Keratinocyte (primary cell): ENCODE results near the gene NOL3. TPM values are rescaled to one million over a fixed set of nuclear protein-coding genes. Genes with fewer than 3 reads are reported as not detected.

Source experiments
- DNase-seq: peaks from one replicate; pipeline ENCODE4 v3.0.0-alpha.2; 2011; ENCODE audit warnings: low read depth, missing footprints, low spot score
- FAIRE-seq: peaks from 2 replicates; lab custom pipeline; 2011; peaks lifted over from hg19 to GRCh38; lab: Jason Lieb, UNC
- H2AFZ ChIP-seq: 2 replicates; pipeline ENCODE4 v1.6.0; 2012; ENCODE audit warnings: low read length, control low read depth, inconsistent platforms; ENCODE audit not compliant: control insufficient read depth
- H3K27ac ChIP-seq: 2 replicates; pipeline ENCODE4 v1.5.1; 2011; ENCODE audit warnings: low read length; ENCODE audit not compliant: control insufficient read depth, insufficient read depth
- H3K27me3 ChIP-seq: 3 replicates; pipeline ENCODE4 v1.6.0; 2011; ENCODE audit warnings: low read length; ENCODE audit not compliant: control insufficient read depth, insufficient read depth; ENCODE audit errors: extremely low read depth
- H3K36me3 ChIP-seq, 2 experiments: 2 replicates in 1 of 2; 3 replicates in 1 of 2; pipeline ENCODE4 v1.5.1; 2011; ENCODE audit warnings: low read length in 2 of 2, mild to moderate bottlenecking in 1 of 2; ENCODE audit not compliant: control insufficient read depth in 2 of 2, insufficient read depth in 2 of 2; ENCODE audit errors: extremely low read depth in 1 of 2
- H3K4me1 ChIP-seq: 3 replicates; pipeline ENCODE4 v1.5.1; 2011; ENCODE audit warnings: low read length; ENCODE audit not compliant: control insufficient read depth, insufficient read depth; ENCODE audit errors: extremely low read depth
- H3K4me2 ChIP-seq: 3 replicates; pipeline ENCODE4 v1.6.0; 2011; ENCODE audit warnings: low read depth, low read length; ENCODE audit not compliant: control insufficient read depth, insufficient read depth; ENCODE audit errors: extremely low read depth
- H3K4me3 ChIP-seq, 3 experiments: fragments of 200-600 bp in 1 of 3; sonication (generic) in 1 of 3; 2 replicates in 2 of 3; 3 replicates in 1 of 3; pipeline ENCODE4 v1.5.1; 2011 to 2016; ENCODE audit warnings: low read length in 3 of 3, mild to moderate bottlenecking in 3 of 3, control low read depth in 2 of 3, inconsistent platforms in 1 of 3, low read depth in 1 of 3, mixed read lengths in 1 of 3, mixed run types in 1 of 3, moderate library complexity in 1 of 3; ENCODE audit not compliant: control insufficient read depth in 2 of 3, insufficient read depth in 2 of 3; ENCODE audit errors: extremely low read depth in 1 of 3
- H3K79me2 ChIP-seq: 2 replicates; pipeline ENCODE4 v1.6.0; 2012; ENCODE audit warnings: low read length; ENCODE audit not compliant: control insufficient read depth, insufficient read depth
- H3K9ac ChIP-seq: 3 replicates; pipeline ENCODE4 v1.6.0; 2011; ENCODE audit warnings: low read length; ENCODE audit not compliant: control insufficient read depth, insufficient read depth; ENCODE audit errors: extremely low read depth
- H3K9me1 ChIP-seq: 3 replicates; pipeline ENCODE4 v1.6.0; 2011; ENCODE audit warnings: low read length; ENCODE audit not compliant: control insufficient read depth, insufficient read depth; ENCODE audit errors: extremely low read depth
- H3K9me3 ChIP-seq: 2 replicates; pipeline ENCODE4 v1.5.1; 2012; ENCODE audit warnings: low read depth, low read length; ENCODE audit not compliant: control insufficient read depth
- H4K20me1 ChIP-seq: 3 replicates; pipeline ENCODE4 v1.6.0; 2011; ENCODE audit warnings: low read length; ENCODE audit not compliant: control insufficient read depth, insufficient read depth; ENCODE audit errors: extremely low read depth
- EZH2 ChIP-seq: IDR thresholded peaks from one replicate; pipeline ENCODE4 v1.6.1; 2012; ENCODE audit warnings: inconsistent platforms, mild to moderate bottlenecking, low read length, moderate library complexity
- dilution Hi-C: fragments of 300-500 bp; cut with MboI; formaldehyde crosslinking; loops from one replicate; pipeline ENCODE4 v1.7.0; 2020; ENCODE audit warnings: low sequenced_read_pairs; ENCODE audit not compliant: extremely low pct_ligation_motif_present
- polyA plus RNA-seq, 5 experiments: library from polyadenylated mRNA; depleted of rRNA in 3 of 5; stranded (reverse) in 3 of 5; stranded (forward) in 1 of 5; unstranded in 1 of 5; fragments of >200 nt; gene quantifications; 1 replicate in 1 of 5; 2 replicates in 3 of 5; 3 replicates in 1 of 5; pipeline versions ENCODE4 v1.2.1 to v1.2.3, GENCODE V29; 2011 to 2012; ENCODE audit warnings: missing spikeins in 2 of 5, low read depth in 1 of 5, low replicate concordance in 1 of 5
- TF ChIP-seq, protein P1 (sequence below), 3 experiments: IDR thresholded peaks in 1 of 3; conservative IDR thresholded peaks in 1 of 3; optimal IDR thresholded peaks in 1 of 3; 2 replicates in 2 of 3; 3 replicates in 1 of 3; pipeline versions ENCODE3 to v1.5.1; 2011; ENCODE audit warnings: low read length in 3 of 3, mild to moderate bottlenecking in 3 of 3, moderate library complexity in 2 of 3, control low read depth in 1 of 3, inconsistent platforms in 1 of 3; ENCODE audit not compliant: insufficient read depth in 2 of 3; ENCODE audit errors: extremely low read depth in 1 of 3

Gene NOL3
- polyA plus RNA-seq, 1 donor (not counting 4 experiments of a cell fraction or from before 2014, with no cell fraction given) = 16.8 TPM

- Histone ChIP-seq H3K27me3 (no peaks in the 10 kb centered on the region), H2AFZ (no peak overlapping the region), H4K20me1 (no peaks in the 10 kb centered on the region), H3K4me2 (peak overlapping the region; percentile 48), H3K27ac (no peak overlapping the region), H3K4me1 (peaks cover 27% of the 10 kb centered on the region), H3K9ac (no peak overlapping the region), H3K36me3 (peaks cover 3 to 22% of the 10 kb centered on the region in 2 experiments), H3K4me3 (no peak overlapping the region), H3K9me3 (no peaks in the 10 kb centered on the region), H3K79me2 (no peaks in the 10 kb centered on the region), H3K9me1 (peaks cover 4% of the 10 kb centered on the region)
- TF ChIP-seq EZH2 = no peak
- TF ChIP-seq, protein P1, sequence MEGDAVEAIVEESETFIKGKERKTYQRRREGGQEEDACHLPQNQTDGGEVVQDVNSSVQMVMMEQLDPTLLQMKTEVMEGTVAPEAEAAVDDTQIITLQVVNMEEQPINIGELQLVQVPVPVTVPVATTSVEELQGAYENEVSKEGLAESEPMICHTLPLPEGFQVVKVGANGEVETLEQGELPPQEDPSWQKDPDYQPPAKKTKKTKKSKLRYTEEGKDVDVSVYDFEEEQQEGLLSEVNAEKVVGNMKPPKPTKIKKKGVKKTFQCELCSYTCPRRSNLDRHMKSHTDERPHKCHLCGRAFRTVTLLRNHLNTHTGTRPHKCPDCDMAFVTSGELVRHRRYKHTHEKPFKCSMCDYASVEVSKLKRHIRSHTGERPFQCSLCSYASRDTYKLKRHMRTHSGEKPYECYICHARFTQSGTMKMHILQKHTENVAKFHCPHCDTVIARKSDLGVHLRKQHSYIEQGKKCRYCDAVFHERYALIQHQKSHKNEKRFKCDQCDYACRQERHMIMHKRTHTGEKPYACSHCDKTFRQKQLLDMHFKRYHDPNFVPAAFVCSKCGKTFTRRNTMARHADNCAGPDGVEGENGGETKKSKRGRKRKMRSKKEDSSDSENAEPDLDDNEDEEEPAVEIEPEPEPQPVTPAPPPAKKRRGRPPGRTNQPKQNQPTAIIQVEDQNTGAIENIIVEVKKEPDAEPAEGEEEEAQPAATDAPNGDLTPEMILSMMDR (optimal IDR thresholded peaks at IDR 0.05 in 1 of 3, IDR thresholded peaks at IDR 0.05 in 1 of 3, conservative IDR thresholded peaks at IDR 0.05 in 1 of 3; ENCODE audit: extremely low read depth in 1 of 3, insufficient read depth in 2 of 3, low read length in 3 of 3) = no peak
- DNase-seq (no peak), FAIRE-seq (no peak)
- dilution Hi-C loops = no loop called here
Measured at GRCh38 chr16:67206129-67206837, 35.9 kb downstream of the NOL3 start.

- no peak overlapping the region for H2AFZ ChIP-seq
- DNase-seq (no peak), FAIRE-seq (peak; percentile 85)
- H3K9ac ChIP-seq = peak overlapping the region; percentile 31
- peaks cover 3 to 19% of the 10 kb centered on the region in 2 experiments for H3K36me3 ChIP-seq
- H3K4me2 ChIP-seq = peak overlapping the region; percentile 48
- no peaks in the 10 kb centered on the region for H4K20me1 ChIP-seq
- H3K4me1 ChIP-seq = peaks cover 28% of the 10 kb centered on the region
- no peaks in the 10 kb centered on the region for H3K27me3 ChIP-seq
- TF ChIP-seq EZH2 = no peak
- TF ChIP-seq, protein P1 (optimal IDR thresholded peaks at IDR 0.05 in 1 of 3, IDR thresholded peaks at IDR 0.05 in 1 of 3, conservative IDR thresholded peaks at IDR 0.05 in 1 of 3; ENCODE audit: extremely low read depth in 1 of 3, insufficient read depth in 2 of 3, low read length in 3 of 3) = no peak
- peak overlapping the region; percentile 52 for H3K27ac ChIP-seq
- peaks cover 4% of the 10 kb centered on the region for H3K9me1 ChIP-seq
- H3K4me3 ChIP-seq = no peak overlapping the region
- dilution Hi-C loops = no loop called here
- H3K9me3 ChIP-seq = no peaks in the 10 kb centered on the region
- no peaks in the 10 kb centered on the region for H3K79me2 ChIP-seq
Measured at GRCh38 chr16:67206838-67207248, 36.5 kb downstream of the NOL3 start.
